HepG2 (cell line): ENCODE measurements around the gene HMCN1. TPM values are rescaled to one million over a fixed set of nuclear protein-coding genes. Genes with fewer than 3 reads are reported as not detected.
A peak's percentile ranks its signal among the peaks of the same experiment; 100 is the strongest.
"Not testable (repeated sequence)": the region's sequence is repeated elsewhere in the genome, so short reads cannot be mapped to it uniquely, and the experiment has no call there.

Experiments used
- FOXK1 ChIP-seq: sonication (generic); formaldehyde crosslinking; IDR thresholded peaks from 2 replicates; pipeline ENCODE4 v1.4.0; 2020; ENCODE audit warnings: low read depth, missing genetic modification reagents, borderline replicate concordance
- FOXP1 ChIP-seq, 2 experiments: fragments of 450-650 bp in 1 of 2; IDR thresholded peaks; 2 replicates each; pipeline ENCODE4 v1.6.1; 2017 to 2018; ENCODE audit warnings: antibody characterized with exemption in 1 of 2
- GABPB1 ChIP-seq: IDR thresholded peaks from 2 replicates; pipeline ENCODE4 v1.6.1; 2016; ENCODE audit warnings: mild to moderate bottlenecking, missing genetic modification reagents, moderate library complexity, missing compliant biosample characterization
- GATAD2A ChIP-seq: IDR thresholded peaks from 2 replicates; pipeline ENCODE4 v1.6.1; 2016
- HMG20B ChIP-seq: conservative IDR thresholded peaks from 2 replicates; pipeline ENCODE4 v1.6.1; 2016; ENCODE audit warnings: missing genetic modification reagents, missing compliant biosample characterization
- HNF4A ChIP-seq: sonication (generic); formaldehyde crosslinking; IDR thresholded peaks from 2 replicates; pipeline ENCODE4 v1.4.0; 2020; ENCODE audit warnings: missing genetic modification reagents
- SALL2 ChIP-seq: sonication (generic); formaldehyde crosslinking; IDR thresholded peaks from 2 replicates; pipeline ENCODE4 v1.8.1; 2023; ENCODE audit warnings: mild to moderate bottlenecking, missing genetic modification reagents, inconsistent platforms
- SOX13 ChIP-seq, 3 experiments: fragments of 450-650 bp in 1 of 3; sonication (generic) in 1 of 3; formaldehyde crosslinking in 1 of 3; IDR thresholded peaks in 2 of 3; conservative IDR thresholded peaks in 1 of 3; 2 replicates each; pipeline versions ENCODE4 v1.5.0 to v1.6.1; 2016 to 2020; ENCODE audit warnings: antibody characterized with exemption in 1 of 3, mild to moderate bottlenecking in 1 of 3, missing compliant biosample characterization in 1 of 3, missing genetic modification reagents in 1 of 3, moderate library complexity in 1 of 3
- SOX6 ChIP-seq, 2 experiments: fragments of 450-650 bp in 1 of 2; sonication (generic) in 1 of 2; formaldehyde crosslinking in 1 of 2; IDR thresholded peaks; 2 replicates each; pipeline versions ENCODE4 v1.4.0 to v1.6.1; 2017 to 2020; ENCODE audit warnings: antibody characterized with exemption in 1 of 2, mild to moderate bottlenecking in 1 of 2, missing genetic modification reagents in 1 of 2
- TBX2 ChIP-seq: sonication (generic); formaldehyde crosslinking; IDR thresholded peaks from 2 replicates; pipeline ENCODE4 v1.5.0; 2020; ENCODE audit warnings: missing genetic modification reagents, mild to moderate bottlenecking, borderline replicate concordance
- ZMYM4 ChIP-seq: sonication (generic); formaldehyde crosslinking; IDR thresholded peaks from 2 replicates; pipeline ENCODE4 v1.8.1; 2023; ENCODE audit warnings: mild to moderate bottlenecking, missing genetic modification reagents
- ZNF124 ChIP-seq: sonication (generic); formaldehyde crosslinking; IDR thresholded peaks from 2 replicates; pipeline ENCODE4 v1.4.0; 2020; ENCODE audit warnings: missing genetic modification reagents
- ZNF574 ChIP-seq: sonication (generic); formaldehyde crosslinking; IDR thresholded peaks from 2 replicates; pipeline ENCODE4 v1.4.0; 2020; ENCODE audit warnings: missing genetic modification reagents
- ZNF644 ChIP-seq: IDR thresholded peaks from 2 replicates; pipeline ENCODE4 v1.6.1; 2016; ENCODE audit warnings: low read depth
- ZNF788 ChIP-seq: sonication (generic); formaldehyde crosslinking; IDR thresholded peaks from 2 replicates; pipeline ENCODE4 v1.5.0; 2020; ENCODE audit warnings: mild to moderate bottlenecking, missing genetic modification reagents, borderline replicate concordance
- polyA plus RNA-seq, 8 experiments: library from polyadenylated mRNA; depleted of rRNA in 3 of 8; stranded (reverse) in 7 of 8; unstranded in 1 of 8; fragments of >200 nt; fragmentation: Illumina TruSeq in 4 of 8; extraction: Trizol in 4 of 8; gene quantifications; 2 replicates each; pipeline versions ENCODE4 v1.2.1 to v1.2.3, GENCODE V29; 2011 to 2016; ENCODE audit warnings: low read depth in 4 of 8, missing spikeins in 1 of 8, mixed read lengths in 1 of 8; ENCODE audit not compliant: insufficient read depth in 1 of 8
- total RNA-seq, 5 experiments: library from RNA; depleted of rRNA; stranded (reverse); fragments of >200 nt; fragmentation: Illumina TruSeq; extraction: Trizol; gene quantifications; 2 replicates each; pipeline ENCODE4 v1.2.3, GENCODE V29; 2016; ENCODE audit warnings: low read depth in 1 of 5
- TF ChIP-seq, protein P1 (sequence below): sonication (generic); formaldehyde crosslinking; IDR thresholded peaks from 2 replicates; pipeline ENCODE4 v1.4.0; 2020; ENCODE audit warnings: missing genetic modification reagents
- TF ChIP-seq, protein P2 (sequence below): IDR thresholded peaks from 2 replicates; pipeline ENCODE4 v1.6.1; 2016; ENCODE audit warnings: mild to moderate bottlenecking
- TF ChIP-seq, protein P3 (sequence below): IDR thresholded peaks from 2 replicates; pipeline ENCODE4 v1.4.0; 2020; ENCODE audit warnings: mild to moderate bottlenecking, missing genetic modification reagents

The HMCN1 gene
- total and polyA plus RNA-seq, 2 of the 13 experiments (the other 11 are each of a cell fraction or from before 2014, with no cell fraction given), result 0.03 TPM; not detected in 1

DNA sequence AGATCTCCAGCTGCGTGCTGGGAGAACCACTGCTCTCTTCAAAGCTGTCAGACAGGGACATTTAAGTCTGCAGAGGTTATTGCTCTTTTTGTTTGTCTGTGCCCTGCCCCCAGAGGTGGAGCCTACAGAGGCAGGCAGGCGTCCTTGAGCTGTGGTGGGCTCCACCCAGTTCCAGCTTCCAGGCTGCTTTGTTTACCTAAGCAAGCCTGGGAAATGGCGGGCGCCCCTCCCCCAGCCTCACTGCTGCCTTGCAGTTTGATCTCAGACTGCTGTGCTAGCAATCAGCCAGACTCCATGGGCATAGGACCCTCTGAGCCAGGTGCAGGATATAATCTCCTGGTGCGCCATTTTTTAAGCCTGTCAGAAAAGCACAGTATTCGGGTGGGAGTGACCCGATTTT lies 428.7 kb downstream of the HMCN1 start (continued):
- TF ChIP-seq FOXP1, SOX6, SOX13 (IDR thresholded peaks at IDR 0.05): not testable (repeated sequence)
- peak; percentile 64 for TF ChIP-seq FOXP1 (CRISPR knock-in tag; IDR thresholded peaks at IDR 0.05)
- peak; percentile 39; the same call in 1 of the 2 replicates for TF ChIP-seq HNF4A (CRISPR knock-in tag)
- TF ChIP-seq SOX6 (CRISPR knock-in tag; IDR thresholded peaks at IDR 0.05), result peak; percentile 62
- TF ChIP-seq FOXK1 (CRISPR knock-in tag), result peak; percentile 45; the same call in 1 of the 2 replicates
- TF ChIP-seq GATAD2A, result peak; percentile 47; the same call in 1 of the 2 replicates
- TF ChIP-seq HMG20B (CRISPR knock-in tag), result 0 out of 2 replicates have a peak, but pooled peaks have one; percentile 32
- TF ChIP-seq, protein P1, sequence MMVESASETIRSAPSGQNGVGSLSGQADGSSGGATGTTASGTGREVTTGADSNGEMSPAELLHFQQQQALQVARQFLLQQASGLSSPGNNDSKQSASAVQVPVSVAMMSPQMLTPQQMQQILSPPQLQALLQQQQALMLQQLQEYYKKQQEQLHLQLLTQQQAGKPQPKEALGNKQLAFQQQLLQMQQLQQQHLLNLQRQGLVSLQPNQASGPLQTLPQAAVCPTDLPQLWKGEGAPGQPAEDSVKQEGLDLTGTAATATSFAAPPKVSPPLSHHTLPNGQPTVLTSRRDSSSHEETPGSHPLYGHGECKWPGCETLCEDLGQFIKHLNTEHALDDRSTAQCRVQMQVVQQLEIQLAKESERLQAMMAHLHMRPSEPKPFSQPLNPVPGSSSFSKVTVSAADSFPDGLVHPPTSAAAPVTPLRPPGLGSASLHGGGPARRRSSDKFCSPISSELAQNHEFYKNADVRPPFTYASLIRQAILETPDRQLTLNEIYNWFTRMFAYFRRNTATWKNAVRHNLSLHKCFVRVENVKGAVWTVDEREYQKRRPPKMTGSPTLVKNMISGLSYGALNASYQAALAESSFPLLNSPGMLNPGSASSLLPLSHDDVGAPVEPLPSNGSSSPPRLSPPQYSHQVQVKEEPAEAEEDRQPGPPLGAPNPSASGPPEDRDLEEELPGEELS (CRISPR knock-in tag), result peak; percentile 31; the same call in 1 of the 2 replicates
- peak; percentile 43; the same call in 1 of the 2 replicates for TF ChIP-seq ZNF788
- TF ChIP-seq ZNF574 (CRISPR knock-in tag), result peak; percentile 51; the same call in 1 of the 2 replicates
- peak in 1 of 2 experiments; percentile 44; a peak in 2 of 4 replicates for TF ChIP-seq SOX13 (CRISPR knock-in tag; conservative IDR thresholded peaks at IDR 0.05 in 1 of 2, IDR thresholded peaks at IDR 0.05 in 1 of 2)
- TF ChIP-seq, protein P2, sequence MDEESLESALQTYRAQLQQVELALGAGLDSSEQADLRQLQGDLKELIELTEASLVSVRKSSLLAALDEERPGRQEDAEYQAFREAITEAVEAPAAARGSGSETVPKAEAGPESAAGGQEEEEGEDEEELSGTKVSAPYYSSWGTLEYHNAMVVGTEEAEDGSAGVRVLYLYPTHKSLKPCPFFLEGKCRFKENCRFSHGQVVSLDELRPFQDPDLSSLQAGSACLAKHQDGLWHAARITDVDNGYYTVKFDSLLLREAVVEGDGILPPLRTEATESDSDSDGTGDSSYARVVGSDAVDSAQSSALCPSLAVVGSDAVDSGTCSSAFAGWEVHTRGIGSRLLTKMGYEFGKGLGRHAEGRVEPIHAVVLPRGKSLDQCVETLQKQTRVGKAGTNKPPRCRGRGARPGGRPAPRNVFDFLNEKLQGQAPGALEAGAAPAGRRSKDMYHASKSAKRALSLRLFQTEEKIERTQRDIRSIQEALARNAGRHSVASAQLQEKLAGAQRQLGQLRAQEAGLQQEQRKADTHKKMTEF (CRISPR knock-in tag), result peak; percentile 67; the same call in 1 of the 2 replicates
- TF ChIP-seq GABPB1 (CRISPR knock-in tag), result peak; percentile 41; the same call in 1 of the 2 replicates
- 0 out of 2 replicates have a peak, but pooled peaks have one; percentile 19 for TF ChIP-seq ZNF124
- peak; percentile 54; the same call in 1 of the 2 replicates for TF ChIP-seq ZNF644 (CRISPR knock-in tag)
- peak; percentile 79 for TF ChIP-seq ZMYM4
- TF ChIP-seq TBX2 (CRISPR knock-in tag), result 0 out of 2 replicates have a peak, but pooled peaks have one; percentile 14
- TF ChIP-seq, protein P3, sequence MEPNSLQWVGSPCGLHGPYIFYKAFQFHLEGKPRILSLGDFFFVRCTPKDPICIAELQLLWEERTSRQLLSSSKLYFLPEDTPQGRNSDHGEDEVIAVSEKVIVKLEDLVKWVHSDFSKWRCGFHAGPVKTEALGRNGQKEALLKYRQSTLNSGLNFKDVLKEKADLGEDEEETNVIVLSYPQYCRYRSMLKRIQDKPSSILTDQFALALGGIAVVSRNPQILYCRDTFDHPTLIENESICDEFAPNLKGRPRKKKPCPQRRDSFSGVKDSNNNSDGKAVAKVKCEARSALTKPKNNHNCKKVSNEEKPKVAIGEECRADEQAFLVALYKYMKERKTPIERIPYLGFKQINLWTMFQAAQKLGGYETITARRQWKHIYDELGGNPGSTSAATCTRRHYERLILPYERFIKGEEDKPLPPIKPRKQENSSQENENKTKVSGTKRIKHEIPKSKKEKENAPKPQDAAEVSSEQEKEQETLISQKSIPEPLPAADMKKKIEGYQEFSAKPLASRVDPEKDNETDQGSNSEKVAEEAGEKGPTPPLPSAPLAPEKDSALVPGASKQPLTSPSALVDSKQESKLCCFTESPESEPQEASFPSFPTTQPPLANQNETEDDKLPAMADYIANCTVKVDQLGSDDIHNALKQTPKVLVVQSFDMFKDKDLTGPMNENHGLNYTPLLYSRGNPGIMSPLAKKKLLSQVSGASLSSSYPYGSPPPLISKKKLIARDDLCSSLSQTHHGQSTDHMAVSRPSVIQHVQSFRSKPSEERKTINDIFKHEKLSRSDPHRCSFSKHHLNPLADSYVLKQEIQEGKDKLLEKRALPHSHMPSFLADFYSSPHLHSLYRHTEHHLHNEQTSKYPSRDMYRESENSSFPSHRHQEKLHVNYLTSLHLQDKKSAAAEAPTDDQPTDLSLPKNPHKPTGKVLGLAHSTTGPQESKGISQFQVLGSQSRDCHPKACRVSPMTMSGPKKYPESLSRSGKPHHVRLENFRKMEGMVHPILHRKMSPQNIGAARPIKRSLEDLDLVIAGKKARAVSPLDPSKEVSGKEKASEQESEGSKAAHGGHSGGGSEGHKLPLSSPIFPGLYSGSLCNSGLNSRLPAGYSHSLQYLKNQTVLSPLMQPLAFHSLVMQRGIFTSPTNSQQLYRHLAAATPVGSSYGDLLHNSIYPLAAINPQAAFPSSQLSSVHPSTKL (CRISPR knock-in tag), result peak; percentile 87
- TF ChIP-seq SALL2, result 0 out of 2 replicates have a peak, but pooled peaks have one; percentile 21
